Measurements from ENCODE around the gene PRKAR1B. TPM values are rescaled to one million over a fixed set of nuclear protein-coding genes. Genes with fewer than 3 reads are reported as not detected.

Gene PRKAR1B
- total and polyA plus RNA-seq, 7 donors: 9.5 to 26.6 (median 11.4) TPM

GRCh38 chr7:594920-595620 lies 132.0 kb downstream of the PRKAR1B start:
- intact Hi-C loops (cut with DNase I): no loop called here
- peaks cover 0 to 6% (median 0%) of the 10 kb centered on the region in 4 donors for H3K36me3 ChIP-seq
- H3K4me3 ChIP-seq: no peak overlapping the region
- H3K4me1 ChIP-seq: peaks cover 0 to 12% (median 9%) of the 10 kb centered on the region in 4 donors
- peaks cover 0 to 4% (median 0%) of the 10 kb centered on the region in 4 donors for H3K9me3 ChIP-seq
- no peak for DNase-seq
- WGBS, 2 donors: 93 to 95% methylated on average over 29 of the region's 29 CpGs
- H3K27me3 ChIP-seq: no peaks in the 10 kb centered on the region
- no peak overlapping the region for H3K27ac ChIP-seq
- TF ChIP-seq POLR2AphosphoS5 (IDR thresholded peaks at IDR 0.05) (no peak), POLR2A (IDR thresholded peaks at IDR 0.05) (no peak), CTCF (IDR thresholded peaks at IDR 0.05) (no peak), EP300 (IDR thresholded peaks at IDR 0.05) (no peak)

DNA sequence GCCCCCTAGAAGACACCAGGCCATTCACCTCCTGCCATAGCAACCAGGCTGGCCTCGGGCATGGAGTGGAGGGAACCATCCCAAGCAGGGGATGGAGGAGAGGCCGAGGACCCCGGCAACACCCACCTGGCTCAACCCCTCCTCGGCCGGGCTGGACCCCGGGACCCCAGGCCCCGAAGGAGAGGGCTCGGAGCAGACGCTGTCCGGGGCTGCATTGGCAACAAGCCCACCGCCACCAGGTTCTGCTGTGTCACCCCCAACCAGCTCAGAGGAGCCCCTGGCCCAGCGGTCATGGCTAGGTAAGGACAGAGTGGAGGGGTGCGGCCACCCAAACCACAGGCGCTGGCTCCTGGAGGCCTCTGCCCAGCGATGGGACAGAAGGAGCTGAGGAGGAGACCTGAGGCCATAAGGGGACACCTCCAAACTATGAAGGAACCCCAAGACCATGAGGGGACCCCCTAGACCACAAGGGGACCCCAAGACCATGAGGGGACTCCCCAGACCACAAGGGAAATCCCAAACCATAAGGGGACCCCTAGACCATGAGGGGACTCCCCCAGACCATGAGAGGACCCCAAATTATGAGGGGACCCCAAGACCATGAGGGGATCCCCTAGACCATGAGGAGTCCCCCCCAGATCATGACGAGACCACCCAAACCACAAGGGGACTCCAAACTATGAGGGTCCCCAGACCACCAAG lies 132.7 kb downstream of the PRKAR1B start:
- no peak for TF ChIP-seq POLR2A (IDR thresholded peaks at IDR 0.05)
- no peak for TF ChIP-seq POLR2AphosphoS5 (IDR thresholded peaks at IDR 0.05)
- TF ChIP-seq CTCF (IDR thresholded peaks at IDR 0.05): no peak
- H3K4me3 ChIP-seq: no peak overlapping the region
- H3K4me1 ChIP-seq: peaks cover 0 to 12% (median 9%) of the 10 kb centered on the region in 4 donors
- WGBS, 2 donors: 96% methylated on average over 16 of the region's 16 CpGs
- no peak for DNase-seq
- no peaks in the 10 kb centered on the region for H3K27me3 ChIP-seq
- peaks cover 0 to 4% (median 0%) of the 10 kb centered on the region in 4 donors for H3K9me3 ChIP-seq
- peaks cover 0 to 6% (median 0%) of the 10 kb centered on the region in 4 donors for H3K36me3 ChIP-seq
- H3K27ac ChIP-seq: no peak overlapping the region
- intact Hi-C loops (cut with DNase I): no loop called here

DNA sequence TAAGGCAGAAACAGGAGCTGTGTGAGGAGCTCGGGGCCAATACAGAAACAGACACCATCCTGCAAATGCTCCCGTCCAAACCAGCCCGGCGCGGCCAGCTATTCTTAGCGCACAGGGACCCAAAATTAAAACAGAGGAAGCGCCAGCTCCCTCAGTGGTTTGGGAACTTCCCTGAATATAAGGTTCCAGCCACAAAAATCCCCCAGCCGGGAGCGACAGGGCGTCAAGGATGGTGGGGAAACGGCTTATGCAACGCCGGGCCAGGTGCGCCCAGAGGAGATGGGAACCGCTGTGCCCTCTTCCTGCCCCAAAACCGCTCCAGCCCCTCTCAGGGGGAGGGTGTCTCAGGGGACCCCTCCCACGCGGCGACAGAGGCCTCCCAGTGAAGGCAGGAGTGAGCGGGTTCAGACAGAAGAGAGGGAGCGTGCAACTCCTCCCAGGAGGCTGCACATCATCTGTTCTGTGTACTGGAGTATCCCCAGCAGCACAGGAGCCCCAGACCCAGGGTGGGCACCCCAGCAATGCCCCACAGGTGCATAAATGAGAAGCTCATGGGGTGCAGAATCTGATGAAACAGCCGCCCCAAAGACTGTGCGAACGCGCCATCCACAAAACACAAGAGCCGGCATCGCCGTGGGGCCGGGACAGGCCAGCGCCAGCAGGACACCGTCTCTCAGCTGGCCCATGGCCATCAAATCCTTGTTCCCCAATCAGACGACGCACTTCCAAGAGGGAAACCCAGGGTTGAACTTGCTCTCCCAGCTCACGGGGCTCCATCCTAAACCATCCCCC lies 133.6 kb downstream of the PRKAR1B start:
- 68 to 88% methylated on average over 34 of the region's 34 CpGs for WGBS, 2 donors
- peaks cover 0 to 4% (median 0%) of the 10 kb centered on the region in 4 donors for H3K9me3 ChIP-seq
- H3K36me3 ChIP-seq: peaks cover 0 to 6% (median 0%) of the 10 kb centered on the region in 4 donors
- no peak for TF ChIP-seq POLR2A (IDR thresholded peaks at IDR 0.05)
- TF ChIP-seq CTCF (IDR thresholded peaks at IDR 0.05): no peak
- TF ChIP-seq EP300 (IDR thresholded peaks at IDR 0.05): no peak
- no peak for TF ChIP-seq POLR2AphosphoS5 (IDR thresholded peaks at IDR 0.05)
- no peaks in the 10 kb centered on the region for H3K27me3 ChIP-seq
- no peak for DNase-seq
- H3K27ac ChIP-seq: no peak overlapping the region
- intact Hi-C loops (cut with DNase I): no loop called here
- peaks cover 0 to 12% (median 9%) of the 10 kb centered on the region in 4 donors for H3K4me1 ChIP-seq
- no peak overlapping the region for H3K4me3 ChIP-seq

GRCh38 chr7:591856-592628 lies 135.0 kb downstream of the PRKAR1B start:
- H3K9me3 ChIP-seq: peaks cover 0 to 4% (median 0%) of the 10 kb centered on the region in 4 donors
- WGBS, 2 donors: 93 to 97% methylated on average over 42 of the region's 42 CpGs
- no peak overlapping the region for H3K4me3 ChIP-seq
- no peaks in the 10 kb centered on the region for H3K27me3 ChIP-seq
- intact Hi-C loops (cut with DNase I): no loop called here
- H3K27ac ChIP-seq: no peak overlapping the region
- peaks cover 0 to 20% (median 13%) of the 10 kb centered on the region in 4 donors for H3K4me1 ChIP-seq
- DNase-seq: no peak
- peaks cover 0 to 6% (median 0%) of the 10 kb centered on the region in 4 donors for H3K36me3 ChIP-seq
- TF ChIP-seq CTCF (IDR thresholded peaks at IDR 0.05) (no peak), POLR2AphosphoS5 (IDR thresholded peaks at IDR 0.05) (no peak), EP300 (IDR thresholded peaks at IDR 0.05) (no peak), POLR2A (IDR thresholded peaks at IDR 0.05) (no peak)

Measured in sigmoid colon (tissue), 7 donors.